ENCODE results near the gene AFAP1.

- no peak for TF ChIP-seq GATA2 (IDR thresholded peaks at IDR 0.05; ENCODE audit: low read depth, low read length)
- TF ChIP-seq GATA3 (IDR thresholded peaks at IDR 0.05; ENCODE audit: low read depth, low read length), result no peak
Observed at GRCh38 chr4:7826176-7826908, 113.3 kb downstream of the AFAP1 start.

Data from SH-SY5Y (cell line).